ENCODE measurements around the gene CHCHD6. TPM values are rescaled to one million over a fixed set of nuclear protein-coding genes. Genes with fewer than 3 reads are reported as not detected.

The CHCHD6 gene
- total and polyA plus RNA-seq, 12 donors = 5.2 to 27.0 (median 10.2) TPM

DNA sequence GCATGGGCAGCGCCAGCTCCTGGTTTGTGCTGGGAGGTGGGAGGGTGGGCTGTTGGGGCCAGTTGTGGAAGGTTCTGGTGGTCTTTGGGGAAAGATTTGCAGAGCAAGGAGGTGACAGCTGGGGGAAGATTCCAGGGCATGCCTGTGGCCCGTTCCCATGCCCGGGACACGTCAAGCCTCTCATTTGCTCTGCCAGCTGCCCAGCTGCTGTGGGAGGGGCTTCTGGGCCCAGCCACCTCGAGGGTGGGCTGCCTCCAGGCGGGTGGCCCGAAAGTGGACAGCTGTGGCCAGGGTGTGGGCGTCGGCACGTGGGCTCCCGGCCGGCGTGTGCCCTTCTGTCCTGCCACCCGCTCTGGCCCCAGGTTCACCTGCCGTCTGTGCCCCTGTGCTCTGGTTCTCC is 296.1 kb downstream of the CHCHD6 start:
- Histone ChIP-seq H3K9me3 (no peaks in the 10 kb centered on the region), H3K4me3 (no peak overlapping the region), H3K27me3 (no peaks in the 10 kb centered on the region), H3K4me1 (peaks cover 9 to 83% (median 44%) of the 10 kb centered on the region in 9 donors), H3K36me3 (peaks cover 0 to 4% (median 0%) of the 10 kb centered on the region in 9 donors), H3K27ac (no peak overlapping the region)
- ATAC-seq (no peak), DNase-seq (no peak)
- intact Hi-C loops (cut with DNase I) = loop anchor here in 3 of 10 donors (5.0 to 10.0 kb wide), 3 partner anchors 248 to 545 kb away; no protein-coding TSS in a partner anchor
- 77 to 88% methylated on average over 15 of the region's 15 CpGs for WGBS, 2 donors
- TF ChIP-seq, protein P1, sequence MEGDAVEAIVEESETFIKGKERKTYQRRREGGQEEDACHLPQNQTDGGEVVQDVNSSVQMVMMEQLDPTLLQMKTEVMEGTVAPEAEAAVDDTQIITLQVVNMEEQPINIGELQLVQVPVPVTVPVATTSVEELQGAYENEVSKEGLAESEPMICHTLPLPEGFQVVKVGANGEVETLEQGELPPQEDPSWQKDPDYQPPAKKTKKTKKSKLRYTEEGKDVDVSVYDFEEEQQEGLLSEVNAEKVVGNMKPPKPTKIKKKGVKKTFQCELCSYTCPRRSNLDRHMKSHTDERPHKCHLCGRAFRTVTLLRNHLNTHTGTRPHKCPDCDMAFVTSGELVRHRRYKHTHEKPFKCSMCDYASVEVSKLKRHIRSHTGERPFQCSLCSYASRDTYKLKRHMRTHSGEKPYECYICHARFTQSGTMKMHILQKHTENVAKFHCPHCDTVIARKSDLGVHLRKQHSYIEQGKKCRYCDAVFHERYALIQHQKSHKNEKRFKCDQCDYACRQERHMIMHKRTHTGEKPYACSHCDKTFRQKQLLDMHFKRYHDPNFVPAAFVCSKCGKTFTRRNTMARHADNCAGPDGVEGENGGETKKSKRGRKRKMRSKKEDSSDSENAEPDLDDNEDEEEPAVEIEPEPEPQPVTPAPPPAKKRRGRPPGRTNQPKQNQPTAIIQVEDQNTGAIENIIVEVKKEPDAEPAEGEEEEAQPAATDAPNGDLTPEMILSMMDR (IDR thresholded peaks at IDR 0.05) = no peak

DNA sequence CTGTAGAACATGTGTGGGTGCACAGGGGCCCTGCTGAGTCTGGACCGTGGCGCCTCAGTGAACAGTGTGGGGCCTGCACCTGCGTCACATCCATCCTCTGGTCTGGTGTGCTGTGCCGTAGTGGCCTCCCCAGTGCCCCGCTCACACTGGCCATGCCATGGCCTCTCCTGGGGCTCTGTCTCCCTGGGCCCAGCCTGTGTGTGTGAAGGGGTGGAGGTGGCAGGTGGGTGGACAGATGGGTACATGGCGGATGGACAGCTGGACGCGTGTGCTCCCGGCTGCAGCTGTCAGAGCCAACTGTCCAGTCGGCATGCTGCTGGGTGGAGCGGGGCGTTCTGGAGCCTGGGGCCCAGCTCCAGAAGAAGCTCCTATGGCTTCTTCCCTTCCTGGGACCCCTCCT is 296.7 kb downstream of the CHCHD6 start:
- no peak overlapping the region for H3K4me3 ChIP-seq
- H3K27me3 ChIP-seq = no peaks in the 10 kb centered on the region
- DNase-seq = no peak
- peak overlapping the region in 1 of 10 donors; percentile 86 for H3K27ac ChIP-seq
- intact Hi-C loops (cut with DNase I) = loop anchor here in 3 of 10 donors (5.0 to 10.0 kb wide), 3 partner anchors 248 to 544 kb away; no protein-coding TSS in a partner anchor
- H3K36me3 ChIP-seq = peaks cover 0 to 5% (median 0%) of the 10 kb centered on the region in 9 donors
- 86 to 93% methylated on average over 12 of the region's 12 CpGs for WGBS, 2 donors
- TF ChIP-seq, protein P1 (IDR thresholded peaks at IDR 0.05) = no peak
- peaks cover 8 to 76% (median 38%) of the 10 kb centered on the region in 9 donors for H3K4me1 ChIP-seq
- no peaks in the 10 kb centered on the region for H3K9me3 ChIP-seq
- ATAC-seq = no peak

- intact Hi-C loops (cut with DNase I) = loop anchor here in 3 of 10 donors (5.0 to 10.0 kb wide), 3 partner anchors 249 to 543 kb away; no protein-coding TSS in a partner anchor
- WGBS, 2 donors = 63 to 65% methylated on average over 23 of the region's 23 CpGs
- ATAC-seq (no peak), DNase-seq (no peak)
- H3K27me3 ChIP-seq = no peaks in the 10 kb centered on the region
- TF ChIP-seq, protein P1 (IDR thresholded peaks at IDR 0.05) = peak in 1 of 9 donors; percentile 40
- peaks cover 8 to 68% (median 38%) of the 10 kb centered on the region in 9 donors for H3K4me1 ChIP-seq
- peak overlapping the region in 5 of 10 donors; percentile 10 to 34 (median 22) for H3K4me3 ChIP-seq
- peaks cover 0 to 11% (median 0%) of the 10 kb centered on the region in 9 donors for H3K36me3 ChIP-seq
- no peaks in the 10 kb centered on the region for H3K9me3 ChIP-seq
- peak overlapping the region; percentile 10 to 86 (median 69) for H3K27ac ChIP-seq
Observed at GRCh38 chr3:127001486-127002194, 297.6 kb downstream of the CHCHD6 start.

- peak; percentile 82 to 96 (median 91) for ATAC-seq
- H3K36me3 ChIP-seq = peaks cover 0 to 19% (median 0%) of the 10 kb centered on the region in 9 donors
- H3K27me3 ChIP-seq = no peaks in the 10 kb centered on the region
- 30 to 35% methylated on average over 26 of the region's 26 CpGs for WGBS, 2 donors
- intact Hi-C loops (cut with DNase I) = loop anchor here in 3 of 10 donors (5.0 to 10.0 kb wide), 3 partner anchors 250 to 542 kb away; no protein-coding TSS in a partner anchor
- peak overlapping the region in 5 of 10 donors; percentile 10 to 34 (median 22) for H3K4me3 ChIP-seq
- peaks cover 8 to 60% (median 33%) of the 10 kb centered on the region in 9 donors for H3K4me1 ChIP-seq
- H3K27ac ChIP-seq = peak overlapping the region in 9 of 10 donors; percentile 56 to 86 (median 69)
- H3K9me3 ChIP-seq = no peaks in the 10 kb centered on the region
- TF ChIP-seq, protein P1 (IDR thresholded peaks at IDR 0.05) = peak; percentile 21 to 79 (median 53)
- DNase-seq = peak; percentile 88 to 91
Observed at GRCh38 chr3:127002195-127003174, 298.4 kb downstream of the CHCHD6 start.

Measured in heart right ventricle (tissue), 16 donors.